ENCODE results near the gene UBE2V1.
"Not testable (repeated sequence)": the region's sequence is repeated elsewhere in the genome, so short reads cannot be mapped to it uniquely, and the experiment has no call there.

Gene UBE2V1

GRCh38 chr20:50092436-50092835, 20.5 kb downstream of the UBE2V1 start:
- no peak for DNase-seq

GRCh38 chr20:50089787-50090177, 23.2 kb downstream of the UBE2V1 start:
- no peak for DNase-seq

GRCh38 chr20:50089140-50089786, 23.7 kb downstream of the UBE2V1 start:
- no peak for DNase-seq

- no peak for DNase-seq
Observed at GRCh38 chr20:50088022-50088421, 24.9 kb downstream of the UBE2V1 start.

- DNase-seq: peak; percentile 60
Observed at GRCh38 chr20:50085481-50086365, 27.2 kb downstream of the UBE2V1 start.

- DNase-seq: no peak
Observed at GRCh38 chr20:50085146-50085480, 27.8 kb downstream of the UBE2V1 start.

GRCh38 chr20:50083034-50083433, 29.9 kb downstream of the UBE2V1 start:
- DNase-seq: no peak

GRCh38 chr20:50082056-50082455, 30.9 kb downstream of the UBE2V1 start:
- DNase-seq: not testable (repeated sequence)

GRCh38 chr20:50077818-50078601, 34.9 kb downstream of the UBE2V1 start:
- no peak for DNase-seq

GRCh38 chr20:50073500-50073899, 39.5 kb downstream of the UBE2V1 start:
- DNase-seq: no peak

- DNase-seq: peak; percentile 74
Observed at GRCh38 chr20:50071039-50071888, 41.7 kb downstream of the UBE2V1 start.

GRCh38 chr20:50070361-50070760, 42.6 kb downstream of the UBE2V1 start:
- no peak for DNase-seq

GRCh38 chr20:50068041-50068651, 44.8 kb downstream of the UBE2V1 start:
- no peak for DNase-seq

- no peak for DNase-seq
Observed at GRCh38 chr20:50067461-50067860, 45.5 kb downstream of the UBE2V1 start.

GRCh38 chr20:50067018-50067417, 45.9 kb downstream of the UBE2V1 start:
- DNase-seq: no peak

- no peak for DNase-seq
Observed at GRCh38 chr20:50066161-50066834, 46.7 kb downstream of the UBE2V1 start.

GRCh38 chr20:50065325-50065615, 47.7 kb downstream of the UBE2V1 start:
- DNase-seq: no peak

- DNase-seq: not testable (repeated sequence)
Observed at GRCh38 chr20:50063763-50064162, 49.2 kb downstream of the UBE2V1 start.

- no peak for DNase-seq
Observed at GRCh38 chr20:50062006-50062838, 50.7 kb downstream of the UBE2V1 start.

- no peak for DNase-seq
Observed at GRCh38 chr20:50061151-50062005, 51.6 kb downstream of the UBE2V1 start.

All from NCI-H2107 (cell line).